Stomach smooth muscle (tissue), 2 donors: ENCODE data around the gene ANO7.

Experiments used
- H3K27ac ChIP-seq: one replicate; pipeline ENCODE4 v1.7.0; 2013; ENCODE audit warnings: mild to moderate bottlenecking, low read length, inconsistent platforms
- H3K27me3 ChIP-seq, 2 donors: one replicate each; pipeline ENCODE4 v1.7.0; 2013; ENCODE audit warnings: low read length in 2 of 2; ENCODE audit not compliant: insufficient read depth in 2 of 2, control insufficient read depth in 1 of 2
- H3K36me3 ChIP-seq, 2 donors: one replicate each; pipeline ENCODE4 v1.7.0; 2013; ENCODE audit warnings: low read length in 2 of 2; ENCODE audit not compliant: control insufficient read depth in 2 of 2, insufficient read depth in 2 of 2
- H3K4me1 ChIP-seq: one replicate; pipeline ENCODE4 v1.7.0; 2013; ENCODE audit warnings: low read length; ENCODE audit not compliant: control insufficient read depth, insufficient read depth
- H3K4me3 ChIP-seq, 2 donors: one replicate each; pipeline ENCODE4 v1.7.0; 2013; ENCODE audit warnings: low read length in 2 of 2
- H3K9ac ChIP-seq, 2 donors: one replicate each; pipeline ENCODE4 v1.7.0; 2013; ENCODE audit warnings: low read length in 2 of 2, mild to moderate bottlenecking in 1 of 2
- H3K9me3 ChIP-seq, 2 donors: one replicate each; pipeline ENCODE4 v1.7.0; 2013; ENCODE audit warnings: low read length in 2 of 2; ENCODE audit not compliant: control insufficient read depth in 2 of 2
- donor health status: healthy.
- donor health status: Pancreatic carcinoma.

ANO7 gene

DNA sequence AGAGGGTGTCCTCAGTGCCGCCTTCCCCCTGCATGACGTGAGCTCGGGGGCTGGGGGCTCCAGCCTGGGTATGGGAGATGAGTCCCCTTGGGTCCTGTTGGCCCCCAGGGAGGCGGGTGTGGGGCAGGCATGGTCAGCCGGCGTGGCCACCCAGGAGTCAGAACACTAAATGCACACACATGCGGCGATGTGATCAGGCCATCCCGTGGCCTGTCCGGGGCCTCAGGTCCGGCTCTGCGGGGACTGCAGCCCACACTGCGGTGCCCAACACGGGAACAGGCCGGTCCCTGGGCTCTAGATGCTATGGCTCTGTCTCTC lies 13.8 kb downstream of the ANO7 start:
- Histone ChIP-seq H3K4me3 (no peak overlapping the region), H3K9ac (no peak overlapping the region), H3K27me3 (no peaks in the 10 kb centered on the region), H3K9me3 (no peaks in the 10 kb centered on the region), H3K36me3 (no peaks in the 10 kb centered on the region), H3K27ac (no peak overlapping the region), H3K4me1 (no peaks in the 10 kb centered on the region)

DNA sequence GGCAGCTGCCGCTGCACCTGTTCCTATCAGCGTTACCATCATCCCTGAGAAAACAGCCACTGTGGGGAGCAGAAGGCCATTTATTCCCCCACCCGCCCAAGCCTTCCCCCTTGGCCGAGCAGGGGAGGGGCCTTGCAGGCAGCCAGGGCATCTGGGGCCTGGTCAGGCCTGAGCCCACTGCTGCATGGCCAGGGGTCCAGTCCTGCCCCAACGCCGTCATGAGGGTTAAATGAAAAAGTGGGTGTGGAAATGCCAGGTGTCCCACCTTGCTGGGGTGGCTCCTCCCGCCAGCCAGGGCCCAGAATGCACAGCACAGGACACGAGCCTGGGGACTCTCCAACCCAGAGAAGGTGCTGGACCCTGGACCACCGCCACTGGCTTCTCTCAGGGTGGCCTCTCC lies 14.2 kb downstream of the ANO7 start:
- H3K4me1 ChIP-seq, result no peaks in the 10 kb centered on the region
- H3K9me3 ChIP-seq, result no peaks in the 10 kb centered on the region
- H3K27me3 ChIP-seq, result no peaks in the 10 kb centered on the region

DNA sequence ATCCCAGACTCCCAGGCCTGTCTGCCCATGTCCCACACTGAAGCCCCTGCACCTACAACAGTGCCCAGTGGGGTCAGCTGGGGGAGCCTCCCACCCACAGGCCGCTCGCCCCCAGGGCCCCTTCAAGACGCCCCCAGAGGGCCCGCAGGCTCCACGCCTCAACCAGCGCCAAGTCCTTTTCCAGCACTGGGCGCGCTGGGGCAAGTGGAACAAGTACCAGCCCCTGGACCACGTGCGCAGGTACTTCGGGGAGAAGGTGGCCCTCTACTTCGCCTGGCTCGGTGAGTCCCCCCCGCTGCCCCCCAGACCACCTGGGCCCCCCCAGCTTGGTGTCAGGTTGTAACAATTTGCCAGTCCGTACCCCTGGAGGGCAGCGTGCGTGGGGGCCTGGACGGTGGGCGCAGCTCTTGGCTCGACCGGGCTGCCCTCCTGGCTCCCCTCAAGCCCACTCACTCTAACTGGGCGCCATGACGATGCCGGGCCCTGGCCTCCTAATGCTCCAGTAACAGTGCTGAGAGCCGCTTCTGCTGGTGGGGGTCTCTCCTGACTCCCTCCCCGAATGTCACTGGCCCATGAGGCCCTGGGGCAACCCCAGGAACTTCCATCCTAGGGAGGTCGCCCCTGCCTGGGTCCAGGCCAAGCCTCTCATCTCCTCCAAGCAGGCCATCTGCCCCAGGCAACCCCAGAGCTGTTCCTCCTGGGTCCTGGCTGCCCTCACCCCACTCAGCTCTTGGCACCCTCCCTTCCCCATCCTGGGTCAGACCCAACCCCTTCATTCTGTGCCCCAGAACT lies 14.9 kb downstream of the ANO7 start:
- Histone ChIP-seq H3K4me3 (no peak overlapping the region), H3K27ac (no peak overlapping the region), H3K9me3 (no peaks in the 10 kb centered on the region), H3K9ac (no peak overlapping the region), H3K36me3 (no peaks in the 10 kb centered on the region), H3K4me1 (no peaks in the 10 kb centered on the region), H3K27me3 (no peaks in the 10 kb centered on the region)

More for the DNA sequence above, 14.2 kb downstream of the ANO7 start:
- no peak overlapping the region for H3K9ac ChIP-seq
- no peaks in the 10 kb centered on the region for H3K36me3 ChIP-seq
- no peak overlapping the region for H3K4me3 ChIP-seq
- no peak overlapping the region for H3K27ac ChIP-seq

DNA sequence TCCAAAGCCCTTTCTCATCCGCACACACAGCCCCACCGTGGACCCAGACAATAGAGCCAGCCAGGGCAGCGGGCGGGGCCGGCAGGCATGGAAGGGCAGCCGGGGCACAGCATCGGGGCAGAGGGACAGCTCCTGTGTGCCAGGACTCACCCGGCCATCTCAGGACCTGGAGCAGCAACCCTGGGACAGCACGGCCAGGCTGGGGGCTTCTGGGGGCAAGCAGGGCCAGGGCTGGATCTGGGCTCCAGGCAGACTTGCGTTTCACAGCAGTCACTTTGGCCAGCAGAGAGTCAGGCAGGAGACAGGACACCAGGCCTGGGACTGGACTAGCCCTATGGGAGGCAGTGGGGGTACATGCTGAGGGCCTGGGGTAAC lies 15.5 kb downstream of the ANO7 start:
- Histone ChIP-seq H3K36me3 (no peaks in the 10 kb centered on the region), H3K27ac (no peak overlapping the region), H3K27me3 (no peaks in the 10 kb centered on the region), H3K4me3 (no peak overlapping the region), H3K9ac (no peak overlapping the region), H3K9me3 (no peaks in the 10 kb centered on the region), H3K4me1 (no peaks in the 10 kb centered on the region)

DNA sequence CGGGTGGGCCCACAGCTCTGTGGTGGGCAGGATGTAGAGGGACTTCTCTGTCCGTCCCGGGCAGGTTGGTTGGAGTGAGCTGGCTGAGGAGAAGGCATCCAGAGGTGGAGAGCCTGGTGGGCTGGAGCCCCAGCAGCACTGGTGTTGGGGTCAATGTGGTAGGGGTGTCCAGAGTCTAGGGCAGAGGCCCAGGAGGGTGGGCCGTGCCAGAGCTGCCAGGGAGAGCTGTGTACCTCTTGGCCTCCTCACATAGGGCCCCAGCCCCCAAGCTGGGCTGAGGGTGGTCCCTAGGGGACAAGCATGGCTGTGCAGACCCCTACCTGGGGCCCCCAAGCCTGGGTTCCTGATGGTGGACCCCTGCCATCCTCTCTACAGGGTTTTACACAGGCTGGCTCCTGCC lies 16.0 kb downstream of the ANO7 start:
- no peak overlapping the region for H3K9ac ChIP-seq

DNA sequence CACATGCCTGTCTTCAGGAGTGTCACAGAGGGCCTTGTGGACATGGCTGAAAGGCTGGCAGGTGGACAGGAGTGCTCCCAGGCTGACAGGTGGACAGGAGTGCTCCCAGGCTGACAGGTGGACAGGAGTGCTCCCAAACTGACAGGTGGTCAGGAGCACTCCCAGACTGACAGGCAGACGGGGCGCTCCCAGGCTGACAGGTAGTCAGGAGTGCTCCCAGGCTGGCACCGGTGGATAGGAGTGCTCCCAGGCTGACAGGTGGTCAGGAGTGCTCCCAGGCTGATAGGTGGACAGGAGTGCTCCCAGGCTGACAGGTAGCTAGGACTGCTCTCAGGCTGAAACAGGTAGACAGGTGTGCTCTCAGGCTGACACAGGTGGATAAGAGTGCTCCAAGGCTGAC lies 16.6 kb downstream of the ANO7 start:
- Histone ChIP-seq H3K27me3 (no peaks in the 10 kb centered on the region), H3K9me3 (no peaks in the 10 kb centered on the region), H3K27ac (no peak overlapping the region), H3K4me3 (no peak overlapping the region), H3K36me3 (no peaks in the 10 kb centered on the region), H3K4me1 (no peaks in the 10 kb centered on the region), H3K9ac (no peak overlapping the region)

More for the DNA sequence above, 16.0 kb downstream of the ANO7 start:
- H3K27me3 ChIP-seq, result no peaks in the 10 kb centered on the region
- H3K36me3 ChIP-seq, result no peaks in the 10 kb centered on the region
- no peak overlapping the region for H3K27ac ChIP-seq
- H3K4me1 ChIP-seq, result no peaks in the 10 kb centered on the region
- no peaks in the 10 kb centered on the region for H3K9me3 ChIP-seq
- no peak overlapping the region for H3K4me3 ChIP-seq

DNA sequence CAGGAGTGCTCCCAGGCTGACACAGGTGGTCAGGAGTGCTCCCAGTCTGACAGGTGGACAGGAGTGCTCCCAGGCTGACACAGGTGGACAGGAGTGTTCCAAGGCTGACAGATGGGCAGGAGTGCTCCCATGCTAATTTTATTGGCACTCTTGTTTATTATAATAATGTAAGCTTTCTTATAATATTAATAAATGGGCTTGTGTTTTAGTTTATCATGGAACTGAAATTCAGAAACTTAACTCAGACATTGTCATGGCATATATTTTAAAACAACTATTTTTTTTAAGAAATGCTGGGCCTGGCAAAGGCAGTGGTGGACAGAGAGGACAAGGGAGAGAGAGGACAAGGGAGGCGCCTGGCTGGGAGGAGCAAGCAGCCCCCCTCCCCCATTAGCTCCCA lies 18.7 kb downstream of the ANO7 start:
- Histone ChIP-seq H3K4me3 (no peak overlapping the region), H3K27me3 (no peaks in the 10 kb centered on the region), H3K9ac (no peak overlapping the region), H3K9me3 (no peaks in the 10 kb centered on the region), H3K36me3 (no peaks in the 10 kb centered on the region), H3K27ac (no peak overlapping the region), H3K4me1 (no peaks in the 10 kb centered on the region)

DNA sequence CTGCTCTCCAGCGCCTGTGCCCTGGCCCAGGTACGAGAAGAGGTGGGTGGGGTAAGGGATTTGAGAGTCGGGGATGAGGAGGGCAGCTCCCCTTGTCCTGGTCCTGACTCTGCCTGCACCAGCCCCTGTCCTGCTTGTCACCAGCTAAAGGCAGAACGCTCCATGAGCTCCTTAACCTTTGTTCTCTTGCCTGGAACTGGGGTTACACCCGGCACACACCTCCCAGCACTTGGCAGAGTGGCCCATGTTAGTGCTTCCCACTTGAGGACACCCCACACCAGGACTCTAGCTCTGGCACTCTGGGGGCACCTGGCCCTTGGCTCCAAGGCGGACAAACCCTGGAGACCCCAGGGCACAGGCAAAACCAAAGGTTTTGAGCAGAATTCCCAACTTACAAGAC lies 19.2 kb downstream of the ANO7 start:
- H3K27me3 ChIP-seq, result no peaks in the 10 kb centered on the region
- no peak overlapping the region for H3K4me3 ChIP-seq
- no peak overlapping the region for H3K9ac ChIP-seq
- H3K27ac ChIP-seq, result no peak overlapping the region
- no peaks in the 10 kb centered on the region for H3K4me1 ChIP-seq
- H3K9me3 ChIP-seq, result no peaks in the 10 kb centered on the region
- H3K36me3 ChIP-seq, result no peaks in the 10 kb centered on the region

DNA sequence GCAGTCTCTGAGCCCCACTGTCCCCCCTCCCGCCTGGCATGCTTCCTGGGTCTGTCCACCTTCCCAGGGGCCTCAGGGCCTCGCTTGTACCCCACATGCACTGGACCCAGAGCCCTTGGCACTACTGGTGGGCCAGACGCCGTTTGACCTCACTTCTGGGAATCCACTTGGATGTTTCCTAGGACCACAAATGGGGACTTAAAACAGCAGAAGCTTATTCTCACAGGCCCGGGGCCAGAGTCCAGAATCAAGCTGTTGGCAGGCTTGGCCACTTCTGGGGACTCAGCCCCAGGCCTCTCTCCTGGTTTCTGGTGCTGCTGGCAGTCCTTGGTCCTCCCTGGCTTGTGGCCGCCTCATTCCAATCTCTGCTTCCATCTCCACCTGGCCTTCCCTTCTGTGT lies 19.6 kb downstream of the ANO7 start:
- no peaks in the 10 kb centered on the region for H3K4me1 ChIP-seq
- H3K27me3 ChIP-seq, result no peaks in the 10 kb centered on the region
- no peaks in the 10 kb centered on the region for H3K9me3 ChIP-seq
- no peak overlapping the region for H3K4me3 ChIP-seq
- H3K36me3 ChIP-seq, result no peaks in the 10 kb centered on the region
- no peak overlapping the region for H3K27ac ChIP-seq
- H3K9ac ChIP-seq, result no peak overlapping the region

DNA sequence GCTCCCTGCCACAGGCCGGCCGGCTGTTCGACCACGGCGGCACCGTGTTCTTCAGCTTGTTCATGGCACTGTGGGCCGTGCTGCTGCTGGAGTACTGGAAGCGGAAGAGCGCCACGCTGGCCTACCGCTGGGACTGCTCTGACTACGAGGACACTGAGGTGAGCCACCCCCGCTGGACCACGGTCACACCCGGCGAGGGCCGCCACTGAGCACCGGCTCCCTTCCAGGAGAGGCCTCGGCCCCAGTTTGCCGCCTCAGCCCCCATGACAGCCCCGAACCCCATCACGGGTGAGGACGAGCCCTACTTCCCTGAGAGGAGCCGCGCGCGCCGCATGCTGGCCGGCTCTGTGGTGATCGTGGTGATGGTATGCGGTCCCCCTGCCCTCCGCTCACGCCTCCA lies 20.8 kb downstream of the ANO7 start:
- H3K36me3 ChIP-seq, result no peaks in the 10 kb centered on the region
- no peak overlapping the region for H3K4me3 ChIP-seq
- H3K4me1 ChIP-seq, result no peaks in the 10 kb centered on the region
- H3K9me3 ChIP-seq, result no peaks in the 10 kb centered on the region
- H3K9ac ChIP-seq, result no peak overlapping the region
- no peak overlapping the region for H3K27ac ChIP-seq
- H3K27me3 ChIP-seq, result no peaks in the 10 kb centered on the region

DNA sequence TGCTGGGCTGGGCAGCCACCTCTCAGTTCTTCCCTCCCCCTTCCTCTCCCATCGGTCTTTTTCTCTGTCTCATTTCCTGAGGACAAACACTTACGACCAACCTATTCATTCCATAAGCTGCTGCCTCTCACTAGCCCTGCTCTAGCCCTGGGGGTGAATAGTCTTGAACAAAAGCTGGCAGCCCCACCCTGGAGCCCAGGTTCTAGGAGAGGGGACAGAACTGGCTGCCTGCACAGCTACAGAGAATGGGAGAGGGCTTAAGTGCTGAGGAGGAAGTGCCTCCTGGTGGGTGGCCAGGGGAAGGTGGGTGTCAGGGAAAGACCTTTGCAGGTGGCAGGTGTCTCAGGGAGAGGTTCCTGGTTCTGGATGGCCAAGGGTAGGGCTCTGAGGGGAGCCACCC lies 22.8 kb downstream of the ANO7 start:
- no peaks in the 10 kb centered on the region for H3K4me1 ChIP-seq
- no peak overlapping the region for H3K27ac ChIP-seq
- H3K4me3 ChIP-seq, result no peak overlapping the region
- H3K9ac ChIP-seq, result no peak overlapping the region
- no peaks in the 10 kb centered on the region for H3K27me3 ChIP-seq
- H3K36me3 ChIP-seq, result no peaks in the 10 kb centered on the region
- no peaks in the 10 kb centered on the region for H3K9me3 ChIP-seq
